Right kidney (tissue), 1 donor: Measurements from ENCODE around the gene PLCL1.

Source experiments
- DNase-seq: peaks from one replicate; pipeline ENCODE4 v3.0.0-alpha.2; 2016

The PLCL1 gene

DNA sequence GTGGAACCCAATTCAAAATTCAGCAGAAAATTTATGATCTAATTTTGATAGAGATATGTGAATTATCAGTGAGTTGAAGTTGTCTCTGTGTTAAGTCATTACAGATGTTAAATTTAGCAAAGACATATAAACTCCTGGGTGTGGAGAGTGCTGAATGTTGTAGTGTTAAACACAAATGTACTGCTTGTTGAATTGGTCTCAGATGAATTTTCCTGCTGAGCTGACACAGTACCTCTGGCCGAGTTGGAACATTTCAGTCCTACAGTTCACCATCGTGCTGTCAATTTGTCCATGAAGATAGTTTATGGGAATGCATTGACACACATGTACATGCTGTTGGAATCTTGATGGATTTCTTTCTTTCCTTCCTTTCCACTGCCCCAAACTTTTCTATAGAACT lies 255.9 kb downstream of the PLCL1 start:
- DNase-seq = no peak

DNA sequence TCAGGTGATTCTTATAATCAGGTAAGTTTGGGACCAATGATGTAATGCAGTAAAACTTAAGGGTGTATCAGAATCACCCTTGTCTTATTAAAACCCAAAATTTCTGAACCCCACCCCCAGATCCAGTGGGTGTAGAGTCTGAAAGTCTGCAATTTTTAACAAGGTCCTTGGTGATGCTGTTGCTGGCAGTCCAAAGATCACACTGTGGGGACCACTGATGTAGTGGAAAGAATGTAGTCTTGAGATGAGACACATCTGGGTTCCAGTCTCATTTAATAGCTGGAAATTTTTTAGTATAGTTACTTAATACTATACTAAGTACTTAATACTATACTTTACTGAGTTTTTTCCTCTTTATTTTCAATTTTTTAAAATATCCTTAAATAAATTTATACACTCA lies 258.4 kb downstream of the PLCL1 start:
- DNase-seq = no peak

DNA sequence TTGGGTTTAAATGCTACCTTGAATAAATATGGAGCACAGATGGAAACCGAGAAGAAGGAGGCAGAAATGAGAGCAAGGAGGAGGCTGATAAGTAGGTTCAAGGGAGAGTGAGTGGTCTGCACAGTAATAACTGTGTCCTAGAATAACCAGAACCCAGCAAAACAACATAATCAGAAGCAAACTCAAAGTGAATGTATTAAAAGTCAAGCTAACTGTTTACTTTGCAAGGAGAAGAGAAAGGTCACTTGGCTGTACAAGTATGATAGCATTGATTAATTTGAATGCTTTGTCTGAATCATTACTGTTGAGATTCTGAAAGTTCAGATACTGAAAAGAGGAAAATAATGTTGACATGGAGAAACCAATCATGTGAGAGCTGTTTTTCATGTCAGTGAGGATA lies 258.8 kb downstream of the PLCL1 start:
- DNase-seq = no peak

DNA sequence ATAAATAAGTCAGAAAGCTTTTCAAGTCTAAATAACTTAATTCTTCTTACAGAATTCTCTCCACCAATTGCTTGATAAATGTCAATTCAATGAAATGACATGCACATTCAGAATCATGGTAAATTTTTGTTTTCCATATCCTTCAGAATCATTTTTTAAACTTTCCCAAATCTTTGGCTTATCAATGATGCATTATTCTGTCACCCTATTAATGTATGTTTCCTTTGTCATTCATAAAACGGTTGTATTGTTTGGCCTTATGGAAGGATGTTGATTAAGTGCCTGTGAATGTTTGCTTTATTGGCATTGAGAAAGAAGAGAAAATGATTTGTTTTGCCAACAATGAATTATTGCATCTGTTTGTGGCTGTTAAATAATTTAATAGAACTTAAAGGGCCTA lies 260.9 kb downstream of the PLCL1 start:
- no peak for DNase-seq

DNA sequence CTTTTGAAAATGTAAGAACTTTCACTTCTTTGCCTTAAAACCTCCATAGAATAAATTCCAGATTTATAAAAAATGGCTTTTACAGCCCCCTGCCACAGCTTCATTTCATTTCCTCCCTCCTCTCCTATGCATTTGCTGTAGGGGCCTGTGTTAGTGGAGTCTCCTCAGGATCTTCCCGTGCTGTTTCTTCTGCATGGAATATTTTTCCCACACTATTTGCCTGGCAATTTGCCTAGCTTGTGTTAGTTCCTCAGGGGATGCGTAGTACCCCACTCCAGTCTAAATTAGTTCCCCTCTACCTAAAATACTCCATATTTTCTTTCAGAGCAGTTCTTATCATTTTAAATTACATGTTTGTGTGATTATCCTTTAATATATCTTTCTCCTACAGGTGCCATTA lies 262.2 kb downstream of the PLCL1 start:
- DNase-seq = no peak

DNA sequence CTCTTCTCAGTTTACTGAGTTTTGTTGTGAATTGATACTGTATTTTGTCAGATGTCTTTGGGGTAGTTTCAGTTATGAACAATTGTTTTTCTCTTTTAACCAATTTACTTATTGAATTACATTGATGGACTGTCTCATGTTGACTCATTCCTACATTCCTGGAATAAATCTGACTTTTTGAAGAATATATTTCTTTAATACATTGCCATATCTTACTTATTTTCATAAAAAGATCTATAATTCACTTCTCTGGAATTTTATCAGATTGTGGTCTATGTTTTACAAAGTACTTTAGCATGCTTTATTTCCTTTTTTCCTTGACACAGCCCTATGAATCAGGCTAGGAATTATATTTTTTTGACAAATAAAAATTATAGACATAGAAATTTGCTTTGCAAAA lies 268.3 kb downstream of the PLCL1 start:
- no peak for DNase-seq

DNA sequence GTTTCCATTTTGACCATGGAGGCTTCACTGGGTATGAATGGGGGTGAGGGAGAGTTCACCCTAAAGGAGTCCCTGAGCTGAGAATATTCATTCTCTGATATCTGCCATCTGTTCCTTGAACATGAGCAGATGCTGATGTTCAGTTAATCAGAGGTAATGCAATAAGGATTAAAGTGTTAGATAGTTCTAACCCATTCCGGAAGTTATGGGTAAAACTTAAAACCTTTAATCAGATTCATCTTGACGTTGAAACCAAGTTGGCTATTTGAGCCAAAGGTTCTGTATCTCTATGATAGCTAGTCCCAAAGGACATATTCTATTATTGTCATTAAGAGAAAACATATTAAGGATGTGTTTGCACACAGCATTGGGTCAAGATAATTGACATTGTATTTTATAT lies 268.9 kb downstream of the PLCL1 start:
- DNase-seq = no peak

DNA sequence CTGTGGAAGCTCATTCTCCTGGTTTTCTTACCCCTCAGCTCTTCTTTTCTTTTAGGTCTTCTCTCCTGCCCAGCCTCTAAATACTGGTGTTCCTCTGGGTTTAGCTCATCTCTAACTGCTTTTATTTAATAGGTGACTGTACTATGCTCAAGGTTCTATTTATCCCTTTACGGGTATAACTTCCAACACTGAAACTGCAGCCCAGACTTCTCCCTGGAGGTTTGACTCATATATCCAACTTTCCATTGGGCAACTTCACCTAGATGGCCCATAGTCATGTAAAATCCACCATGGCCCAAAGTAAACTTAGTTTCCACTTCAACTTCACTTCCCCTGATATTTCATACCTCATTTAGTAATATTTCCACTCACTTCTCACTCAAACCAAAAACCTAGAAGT lies 273.1 kb downstream of the PLCL1 start:
- DNase-seq = no peak

DNA sequence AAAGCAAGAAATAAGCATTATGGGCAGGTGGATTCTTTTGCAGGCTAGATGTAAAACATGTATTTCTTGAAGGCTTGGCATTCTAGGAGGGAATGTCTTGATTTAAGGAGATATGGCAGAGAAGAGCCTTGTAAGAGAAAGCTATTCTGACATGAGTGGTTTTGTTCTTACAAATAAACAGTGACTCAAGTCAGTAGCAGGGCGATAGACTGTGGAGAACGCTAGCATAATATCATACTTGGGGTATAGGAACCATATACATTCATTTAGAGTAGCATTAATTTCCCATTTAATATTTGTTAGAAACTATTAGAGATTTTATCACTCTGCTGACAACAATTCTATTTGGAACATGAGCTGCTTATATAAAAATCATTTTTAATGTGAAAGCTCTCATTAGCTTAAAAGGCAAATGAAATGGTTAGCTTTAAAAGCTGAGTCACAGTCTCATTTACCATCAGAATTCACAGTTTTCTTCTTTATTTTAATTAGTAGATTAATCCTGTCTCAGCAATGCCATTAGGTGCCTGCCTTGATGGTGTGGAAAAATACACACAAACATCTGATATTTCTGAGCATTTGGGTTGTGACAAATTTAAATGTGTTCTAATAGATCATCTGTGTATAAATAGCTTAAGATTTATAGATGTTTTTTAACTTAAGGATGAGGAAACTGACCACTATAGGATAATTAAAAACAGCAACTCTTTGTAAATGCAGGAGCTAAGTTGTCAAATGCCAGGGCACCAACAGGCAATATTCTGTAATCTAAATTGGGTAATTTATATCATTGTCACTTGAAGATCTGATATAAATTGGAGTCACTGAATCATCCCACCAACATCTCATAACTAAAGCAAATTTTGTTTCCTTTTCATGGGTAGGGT lies 276.7 kb downstream of the PLCL1 start:
- no peak for DNase-seq

DNA sequence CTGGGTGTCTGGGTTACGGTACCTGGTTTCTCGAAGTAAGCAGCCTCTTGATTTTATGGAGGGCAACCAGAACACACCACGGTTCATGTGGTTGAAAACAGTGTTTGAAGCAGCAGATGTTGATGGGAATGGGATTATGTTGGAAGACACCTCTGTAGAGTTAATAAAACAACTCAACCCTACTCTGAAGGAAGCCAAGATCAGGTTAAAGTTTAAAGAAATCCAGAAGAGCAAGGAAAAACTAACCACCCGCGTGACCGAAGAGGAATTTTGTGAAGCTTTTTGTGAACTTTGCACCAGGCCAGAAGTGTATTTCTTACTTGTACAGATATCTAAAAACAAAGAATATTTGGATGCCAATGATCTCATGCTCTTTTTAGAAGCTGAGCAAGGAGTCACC lies 279.8 kb downstream of the PLCL1 start:
- DNase-seq = no peak

DNA sequence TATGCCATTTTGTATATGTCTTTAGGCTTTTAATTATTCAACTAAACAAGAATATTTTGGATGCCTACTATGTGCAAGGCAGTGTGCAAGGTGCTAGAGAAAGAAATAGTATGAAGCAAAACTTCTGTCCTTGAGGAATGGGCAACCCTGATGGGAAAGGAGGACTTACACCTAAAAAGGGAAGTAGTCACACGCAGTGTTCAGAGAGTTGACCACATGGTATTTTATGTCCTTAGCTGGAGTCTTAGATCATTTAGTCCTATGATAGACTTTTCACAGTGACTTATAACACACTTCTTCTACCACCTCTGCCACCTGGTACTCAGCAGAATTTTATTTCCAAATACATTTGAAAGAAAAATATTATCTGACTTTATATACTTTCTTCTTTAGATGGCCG lies 291.6 kb downstream of the PLCL1 start:
- DNase-seq = no peak

DNA sequence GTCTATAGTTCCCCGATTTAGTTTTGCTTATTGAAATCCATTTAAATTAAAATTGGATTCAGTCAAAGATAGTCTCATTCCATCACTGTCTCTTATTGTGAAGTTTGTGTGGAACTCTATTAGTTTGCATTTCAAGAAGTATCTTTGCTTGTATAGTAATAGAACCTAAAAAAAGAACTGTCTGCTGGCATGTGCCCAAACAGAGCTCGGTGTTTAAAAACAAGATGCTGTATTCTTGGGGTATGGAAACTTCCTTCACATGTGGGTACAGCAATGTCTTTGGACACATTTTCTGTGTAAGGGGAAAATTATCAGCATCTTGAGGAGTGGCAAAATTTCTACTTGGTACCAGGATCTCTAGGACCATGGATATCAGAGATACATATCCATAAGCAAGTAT lies 292.6 kb downstream of the PLCL1 start:
- DNase-seq = no peak

DNA sequence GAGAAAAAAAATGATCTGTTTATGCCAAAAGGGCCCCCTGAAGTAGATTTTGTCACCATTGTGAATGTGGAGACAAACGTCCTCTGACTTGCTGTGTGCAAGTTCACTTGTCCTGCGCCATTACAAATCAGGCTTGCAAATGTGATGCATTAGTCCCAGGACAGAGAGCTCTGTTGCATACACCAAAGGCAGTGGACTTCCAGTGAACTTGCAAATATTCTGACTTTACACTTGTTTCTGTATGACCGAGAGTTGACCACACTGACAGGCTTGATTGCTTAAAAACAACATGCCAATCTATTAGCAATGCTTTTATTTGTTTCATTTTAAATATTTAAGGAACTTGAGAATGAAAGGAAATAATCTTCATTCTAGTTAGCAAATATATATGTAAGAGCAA lies 293.2 kb downstream of the PLCL1 start:
- no peak for DNase-seq

DNA sequence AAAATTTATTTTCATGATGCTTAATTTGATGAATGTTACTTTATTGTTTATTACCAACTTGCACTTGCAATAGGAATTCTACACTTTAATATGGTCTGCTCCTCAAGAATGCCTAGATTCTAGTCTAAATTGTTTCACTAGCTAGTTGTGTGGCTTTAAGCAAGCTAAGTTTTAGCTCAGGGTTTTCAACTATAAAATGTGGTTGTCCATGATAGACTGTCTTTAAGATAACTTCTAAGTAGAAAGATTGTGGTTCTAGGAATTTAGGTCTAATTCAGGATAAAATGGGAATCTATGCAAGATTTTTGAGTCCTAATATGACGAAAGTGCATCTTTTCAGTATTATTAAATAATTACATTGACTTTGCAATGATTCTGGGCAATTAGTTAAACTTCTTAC lies 294.0 kb downstream of the PLCL1 start:
- DNase-seq = no peak

DNA sequence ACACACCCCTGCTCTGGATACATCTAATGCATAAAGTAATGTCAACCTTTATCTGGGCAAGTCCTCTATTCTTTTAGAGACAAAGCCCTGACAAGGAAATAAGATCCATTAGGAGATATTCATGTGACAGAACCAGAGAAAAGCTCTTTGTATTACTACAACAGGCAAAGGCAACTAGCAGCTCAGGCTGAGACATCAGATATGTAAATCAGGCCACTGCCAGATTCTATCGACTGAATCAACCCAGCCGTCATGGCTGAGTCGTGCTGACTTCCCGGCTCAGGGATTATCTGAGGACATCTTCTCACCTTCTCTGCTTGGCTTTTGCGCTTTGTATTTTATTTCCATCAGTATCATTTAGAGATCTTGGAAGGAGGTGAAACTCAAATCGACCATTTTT lies 294.5 kb downstream of the PLCL1 start:
- DNase-seq = no peak

DNA sequence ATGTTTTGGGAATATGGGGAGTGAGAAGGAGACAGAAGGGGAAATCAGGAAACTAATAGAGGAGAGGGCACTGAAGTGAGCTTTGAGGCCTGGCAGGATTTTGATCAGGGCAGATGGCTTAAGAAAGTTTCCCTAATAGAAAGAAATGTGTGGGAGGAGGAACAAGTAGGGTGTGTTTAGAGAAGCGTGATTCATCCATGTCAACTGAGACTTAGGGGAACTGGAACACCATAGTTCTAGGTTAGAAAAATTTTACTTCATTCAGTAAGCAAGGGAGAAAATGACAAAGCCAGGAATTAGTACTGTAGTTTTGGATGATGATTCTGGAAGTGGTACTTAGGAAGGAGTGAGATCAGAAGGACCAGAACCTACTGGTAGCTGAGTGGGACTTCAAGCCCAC lies 296.0 kb downstream of the PLCL1 start:
- DNase-seq = no peak

DNA sequence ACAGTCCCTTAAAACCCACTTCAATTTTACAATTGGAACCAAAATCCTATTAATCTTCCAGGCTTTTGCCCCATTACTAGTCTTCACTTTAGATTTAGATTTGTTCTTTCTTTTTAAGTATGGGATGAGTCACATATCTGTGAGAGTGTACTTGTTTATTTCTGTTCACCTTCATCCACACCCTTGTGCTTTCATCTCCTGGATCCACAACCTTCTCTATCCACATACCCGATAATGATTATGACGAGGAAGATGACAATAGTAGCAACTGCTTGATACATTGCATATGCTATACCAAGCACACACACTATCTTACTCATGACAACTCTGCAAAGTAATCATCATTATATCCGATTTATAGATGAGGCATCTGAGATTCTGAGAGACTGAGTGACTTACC lies 297.3 kb downstream of the PLCL1 start:
- DNase-seq = no peak

DNA sequence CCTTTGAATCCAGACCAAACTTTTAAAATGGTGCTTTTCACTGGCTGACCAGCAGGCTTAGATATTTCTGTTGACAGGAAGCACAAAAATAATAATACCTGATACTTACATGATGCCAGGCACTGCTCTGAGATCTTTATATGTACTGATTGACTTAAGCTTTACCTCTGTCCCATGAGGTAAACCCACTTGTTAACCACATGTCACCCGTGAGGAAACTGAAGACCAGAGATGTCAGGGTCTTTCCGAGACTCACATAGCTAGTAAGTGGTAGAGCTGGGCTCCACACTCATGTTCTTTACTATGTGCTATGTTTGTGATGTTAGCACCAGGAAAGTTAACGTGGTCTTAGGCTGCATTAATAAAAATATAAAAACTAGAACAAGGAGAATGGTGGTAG lies 297.7 kb downstream of the PLCL1 start:
- no peak for DNase-seq

DNA sequence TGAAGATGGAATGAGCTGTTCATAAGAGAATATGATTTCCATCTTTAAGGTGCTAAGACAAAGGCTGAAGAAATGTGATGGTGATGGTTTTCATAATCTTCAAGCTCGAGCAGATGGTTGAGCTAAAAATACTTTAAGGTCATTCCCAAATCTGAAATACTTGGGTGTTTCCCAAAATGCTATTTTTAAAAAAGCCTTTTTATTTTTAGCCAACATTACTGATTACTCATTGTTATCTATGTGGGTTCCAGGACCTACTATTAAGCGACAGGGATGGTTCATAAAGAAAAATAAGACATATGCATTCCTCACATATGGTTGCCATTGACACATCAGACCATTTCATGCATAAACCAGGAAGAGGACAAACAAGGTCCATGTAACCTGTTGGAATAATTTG lies 298.5 kb downstream of the PLCL1 start:
- no peak for DNase-seq

DNA sequence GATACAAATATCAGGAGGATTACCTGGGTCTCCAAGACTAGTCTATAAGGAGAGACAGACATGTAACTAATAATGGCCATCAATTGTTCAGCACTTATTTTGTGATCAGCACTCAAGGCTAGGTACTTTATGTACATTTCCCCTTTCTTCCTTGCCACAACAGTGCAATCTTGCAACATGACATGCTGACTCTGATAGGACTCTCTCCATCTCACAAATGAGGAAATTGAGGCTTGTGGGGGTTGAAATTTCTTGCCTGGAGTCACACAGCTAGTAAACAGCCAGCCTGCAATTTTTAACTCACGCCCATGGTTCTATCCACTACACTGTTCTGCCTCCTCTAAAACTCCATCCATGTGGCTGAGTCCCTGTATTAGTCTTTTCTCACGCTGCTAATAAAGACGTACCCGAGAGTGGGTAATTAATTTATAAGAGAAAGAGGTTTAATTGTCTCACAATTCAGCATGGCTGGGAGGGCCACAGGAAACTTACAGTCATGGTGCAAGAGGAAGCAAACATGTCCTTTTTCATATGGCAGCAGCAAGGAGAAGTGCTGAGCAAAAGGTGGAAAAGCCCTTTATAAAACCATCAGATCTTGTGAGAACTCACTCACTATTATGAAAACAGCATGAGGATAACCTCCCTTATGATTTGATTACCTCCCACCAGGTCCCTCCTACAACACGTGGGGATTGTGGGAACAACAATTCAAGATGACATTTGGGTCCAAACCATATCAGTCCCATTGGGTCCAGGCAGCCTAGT lies 302.4 kb downstream of the PLCL1 start:
- no peak for DNase-seq

DNA sequence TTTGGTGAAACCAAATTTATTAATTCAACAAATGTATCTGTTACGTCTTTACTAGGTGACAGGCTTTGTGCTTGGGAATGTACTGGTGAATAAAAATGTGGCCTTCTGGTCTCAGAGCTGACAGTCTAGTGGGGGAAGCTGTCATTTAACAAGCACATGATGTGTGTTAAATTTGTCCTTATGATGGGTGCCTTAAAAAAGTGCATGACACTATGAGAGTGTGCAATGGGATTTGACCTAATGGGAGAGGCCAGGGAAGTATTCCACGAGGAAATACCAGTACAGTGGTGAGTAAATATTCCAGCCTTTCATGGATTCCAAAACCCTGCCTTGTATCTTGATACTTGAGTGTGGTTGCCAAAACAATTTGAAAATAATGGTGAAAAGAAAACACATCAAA lies 308.9 kb downstream of the PLCL1 start:
- no peak for DNase-seq

DNA sequence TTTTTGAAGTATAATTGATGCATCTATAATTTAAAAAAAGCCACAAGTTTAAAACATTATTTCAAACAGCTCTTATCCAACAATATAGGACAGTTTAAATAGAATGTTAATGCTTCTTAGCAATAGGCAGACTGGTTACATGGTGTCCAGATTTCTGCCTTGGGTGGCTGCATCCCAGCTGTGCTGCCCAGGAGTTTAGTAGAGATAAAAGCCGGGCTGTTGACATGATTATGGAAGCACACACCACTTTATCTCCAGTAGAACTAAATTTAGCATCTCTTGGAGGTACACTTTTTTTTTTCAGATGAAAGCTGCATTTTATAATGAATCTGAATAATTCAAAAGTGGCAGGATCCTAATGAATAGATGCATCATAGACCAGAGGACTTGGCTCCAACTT lies 309.7 kb downstream of the PLCL1 start:
- DNase-seq = no peak

DNA sequence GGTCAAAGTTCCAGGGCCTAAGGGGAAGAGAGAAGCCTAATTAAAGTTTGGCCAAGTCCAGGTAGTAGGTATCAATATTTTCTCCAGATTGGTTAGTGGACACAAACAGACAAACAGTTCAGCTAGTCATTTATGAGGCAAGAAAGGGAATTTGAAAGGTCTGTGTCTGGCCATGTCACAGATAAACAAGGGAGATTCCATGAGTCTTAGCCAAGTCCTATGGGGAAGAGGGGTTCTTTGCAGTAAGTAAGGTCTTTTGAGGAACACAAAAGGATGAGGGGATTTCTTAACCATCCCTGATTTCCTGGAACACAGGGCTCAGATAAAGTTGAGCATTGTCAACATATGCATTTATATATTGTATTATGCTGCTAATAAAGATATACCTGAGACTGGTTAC lies 310.8 kb downstream of the PLCL1 start:
- DNase-seq = no peak

DNA sequence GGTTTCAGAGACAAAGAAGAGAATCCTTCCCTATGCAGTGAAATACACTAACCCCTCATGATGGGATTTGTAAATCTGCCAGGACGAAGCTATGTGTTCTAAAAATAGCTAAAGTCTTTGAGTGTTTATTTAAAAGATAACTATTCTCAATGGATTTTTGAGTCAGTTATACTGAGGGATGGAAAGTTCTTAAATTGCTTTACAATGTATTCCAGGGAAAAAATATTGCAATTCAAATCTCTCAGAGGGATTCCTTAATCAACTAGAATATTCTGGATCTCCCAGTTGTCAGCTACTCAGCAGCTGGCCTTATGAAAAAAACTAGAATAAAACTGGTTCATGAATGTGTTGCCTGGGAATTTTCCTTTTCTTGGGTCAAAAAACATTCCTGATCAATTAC lies 312.4 kb downstream of the PLCL1 start:
- no peak for DNase-seq
